GM18867 (cell line): ENCODE measurements around the gene GNG7.
"Not testable (repeated sequence)": the region's sequence is repeated elsewhere in the genome, so short reads cannot be mapped to it uniquely, and the experiment has no call there.

Experiments used
- ATAC-seq: cut with Tn5 transposase; IDR thresholded peaks from one replicate; pipeline ENCODE4 v1.9.1; 2021; ENCODE audit warnings: mild to moderate bottlenecking, moderate library complexity; ENCODE audit not compliant: unreplicated experiment

The GNG7 gene

DNA sequence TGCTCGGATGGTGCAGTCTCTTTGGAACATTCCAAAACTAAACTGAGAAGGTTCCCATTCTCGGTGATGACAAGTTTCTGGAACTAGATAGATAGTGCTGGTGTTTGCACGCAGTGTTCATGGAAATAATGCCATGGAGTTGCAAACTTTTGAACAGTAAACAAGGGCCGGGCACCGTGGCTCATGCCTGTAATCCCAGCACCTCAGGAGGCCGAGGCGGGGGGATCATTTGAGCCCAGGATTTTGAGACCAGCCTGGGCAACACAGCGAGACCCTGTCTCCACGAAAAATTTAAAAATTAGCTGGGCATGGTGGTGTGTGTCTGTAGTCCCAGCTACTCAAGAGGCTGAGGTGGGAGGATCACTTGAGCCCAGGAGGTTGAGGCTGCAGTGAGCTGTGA, 95.7 kb downstream of the GNG7 start:
- ATAC-seq: not testable (repeated sequence)

DNA sequence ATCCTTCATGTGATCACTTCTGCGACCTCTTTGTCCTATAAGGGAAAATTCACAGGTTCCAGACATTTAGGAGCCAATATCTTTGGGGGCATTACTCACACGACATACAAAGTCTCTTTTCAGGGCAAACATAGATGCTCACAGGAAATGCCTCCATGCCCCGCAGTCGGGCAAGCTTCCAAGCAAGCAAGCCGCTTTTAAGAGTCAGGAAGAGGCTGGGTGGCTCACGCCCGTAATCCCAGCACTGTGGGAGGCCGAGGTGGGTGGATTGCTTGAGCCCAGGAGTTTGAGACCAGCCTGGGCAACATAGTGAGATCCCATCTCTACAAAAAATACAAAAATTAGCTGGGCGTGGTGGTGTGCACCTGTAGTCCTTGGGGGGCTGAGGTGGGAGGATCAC, 96.6 kb downstream of the GNG7 start:
- not testable (repeated sequence) for ATAC-seq

DNA sequence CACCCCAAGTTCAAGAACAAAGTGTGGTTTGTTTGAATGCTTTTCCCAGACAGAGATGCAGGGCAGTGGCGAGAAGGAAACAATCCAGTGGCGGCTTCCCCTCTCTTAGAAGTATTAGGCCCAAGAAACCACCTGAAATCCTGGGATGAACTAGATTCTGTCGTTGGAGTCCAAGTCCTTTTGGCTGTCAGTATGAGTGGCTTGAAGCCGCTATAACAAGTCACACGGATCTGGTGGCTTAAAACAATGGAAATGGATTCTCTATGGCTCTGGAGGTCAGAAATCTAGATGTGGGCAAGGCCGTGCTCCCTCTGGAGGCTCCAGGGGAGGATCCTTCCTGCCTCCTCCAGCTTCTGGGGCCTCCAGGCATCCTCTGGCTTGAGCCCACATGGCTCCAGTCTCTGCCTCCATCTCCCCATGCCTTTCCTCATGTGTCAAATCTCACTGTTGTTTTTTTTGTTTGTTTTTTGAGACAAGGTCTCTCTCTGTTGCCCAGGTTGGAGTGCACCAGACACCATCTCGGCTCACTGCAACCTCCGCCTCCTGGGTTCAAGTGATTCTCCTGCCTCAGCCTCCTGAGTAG, 97.7 kb downstream of the GNG7 start:
- ATAC-seq: no peak

DNA sequence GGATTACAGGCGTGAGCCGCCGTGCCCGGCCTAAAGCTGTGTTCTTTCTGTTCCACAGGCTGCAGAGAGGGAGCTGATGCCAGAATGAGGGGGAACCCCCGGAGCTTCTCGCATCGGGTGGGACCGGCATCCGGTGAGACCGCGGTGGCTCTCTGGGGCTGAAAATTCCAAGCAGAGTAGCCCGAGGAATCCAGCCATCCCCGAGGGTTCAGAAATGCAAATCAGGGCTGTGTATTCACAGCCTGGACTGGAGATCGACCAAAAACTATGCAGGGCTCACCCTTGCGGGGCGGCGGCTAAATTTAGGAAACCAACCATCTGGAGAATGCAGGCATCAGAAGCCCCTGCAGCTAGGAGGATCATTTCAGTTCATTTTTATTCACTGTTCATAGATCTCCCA, 99.2 kb downstream of the GNG7 start:
- no peak for ATAC-seq

DNA sequence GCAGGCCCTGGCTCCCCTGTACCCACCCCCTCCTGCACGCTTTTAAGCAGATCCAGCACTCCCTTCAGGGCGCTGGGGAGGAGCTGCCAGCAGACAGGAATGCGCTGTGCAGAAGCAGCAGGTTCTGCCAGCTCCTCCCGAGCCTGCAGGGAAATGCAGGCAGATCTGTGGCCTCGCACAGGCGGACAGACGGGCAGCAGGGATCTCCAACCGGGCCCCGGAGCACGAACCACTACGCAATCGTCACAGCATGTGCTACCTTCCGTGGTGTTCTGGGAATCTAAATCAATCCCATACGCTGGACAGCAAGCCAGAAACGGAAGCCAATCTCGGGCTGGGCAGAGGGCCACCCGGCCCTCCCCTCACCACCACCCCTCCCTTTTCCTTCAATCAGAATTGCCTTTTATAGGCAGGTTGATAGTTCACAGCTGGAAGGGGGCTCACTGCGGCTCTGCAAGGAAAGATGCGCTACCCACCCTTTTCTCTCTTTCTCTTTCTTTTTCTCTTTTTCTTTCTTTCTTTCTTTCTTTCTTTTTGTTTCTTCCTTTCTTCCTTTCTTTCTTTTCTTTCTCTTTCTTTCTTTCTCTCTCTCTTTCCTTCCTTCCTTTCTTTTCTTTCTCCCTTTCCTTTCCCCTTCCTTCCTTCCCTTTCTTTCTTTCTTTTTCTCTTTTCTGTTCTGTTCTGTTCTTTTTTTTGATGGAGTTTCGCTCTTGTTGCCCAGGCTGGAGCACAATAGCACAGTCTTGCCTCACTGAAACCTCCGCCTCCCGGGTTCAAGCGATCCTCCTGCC, 99.9 kb downstream of the GNG7 start:
- no peak for ATAC-seq

DNA sequence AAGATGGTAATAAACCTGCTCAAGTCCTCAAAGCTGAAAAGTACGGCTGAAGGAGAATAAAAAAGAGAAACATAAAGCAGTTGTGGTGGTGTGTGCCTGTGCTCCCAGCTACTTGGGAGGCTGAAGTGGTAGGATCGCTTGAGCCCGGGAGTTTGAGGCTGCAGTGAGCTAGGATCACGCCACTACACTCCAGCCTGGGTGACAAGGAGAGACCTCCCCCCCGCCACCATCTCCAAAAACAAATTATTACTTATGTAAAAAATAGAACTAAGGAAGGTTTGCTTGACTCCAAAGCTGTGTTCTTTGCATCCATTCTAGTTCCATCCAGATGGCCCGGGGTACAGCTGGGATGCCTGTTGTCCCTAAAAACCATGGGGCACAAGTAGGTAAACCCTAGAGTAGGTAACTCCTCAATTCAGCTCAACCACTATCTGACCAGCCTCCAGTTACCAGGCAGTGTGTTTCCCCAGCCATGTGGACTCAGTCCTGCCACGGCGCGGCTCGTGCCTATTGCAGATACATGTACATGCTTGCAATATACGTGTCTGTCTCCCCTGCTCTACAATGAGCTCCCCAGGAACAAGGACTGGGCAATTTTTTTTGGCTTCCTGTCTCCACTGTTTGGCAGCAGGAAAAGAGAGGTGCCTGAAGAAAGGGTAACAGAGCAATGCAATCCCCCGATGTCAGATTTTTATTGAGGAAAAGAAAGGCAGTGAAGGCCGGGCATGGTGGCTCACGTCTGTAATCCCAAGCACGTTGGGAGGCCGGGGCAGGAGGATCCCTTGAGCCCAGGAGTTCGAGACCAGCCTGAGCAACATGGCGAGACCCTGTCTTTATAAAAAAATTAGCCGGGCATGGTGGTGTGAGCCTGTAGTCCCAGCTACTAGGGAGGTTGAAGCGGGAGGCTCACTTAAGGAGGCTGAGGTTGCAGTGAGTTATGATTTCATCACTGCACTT, 101.3 kb downstream of the GNG7 start:
- no peak for ATAC-seq

DNA sequence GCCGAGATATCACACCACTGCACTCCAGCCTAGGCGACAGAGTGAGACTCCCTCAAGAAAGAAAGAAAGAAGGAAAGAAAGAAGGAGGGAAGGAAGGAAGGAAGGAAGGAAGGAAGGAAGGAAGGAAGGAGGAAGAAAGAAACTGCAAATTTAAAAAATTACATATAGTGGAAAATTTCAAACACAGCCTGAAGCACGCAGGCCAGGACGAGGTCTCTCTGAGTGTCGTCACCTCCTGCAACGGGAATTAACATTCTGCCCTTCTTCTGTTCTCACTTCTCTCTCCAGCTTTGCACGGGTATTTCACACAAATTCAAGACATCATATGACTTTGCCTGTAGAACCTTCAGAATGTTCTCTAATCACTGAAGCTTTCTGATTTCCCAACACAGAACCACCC, 108.2 kb downstream of the GNG7 start:
- no peak for ATAC-seq

DNA sequence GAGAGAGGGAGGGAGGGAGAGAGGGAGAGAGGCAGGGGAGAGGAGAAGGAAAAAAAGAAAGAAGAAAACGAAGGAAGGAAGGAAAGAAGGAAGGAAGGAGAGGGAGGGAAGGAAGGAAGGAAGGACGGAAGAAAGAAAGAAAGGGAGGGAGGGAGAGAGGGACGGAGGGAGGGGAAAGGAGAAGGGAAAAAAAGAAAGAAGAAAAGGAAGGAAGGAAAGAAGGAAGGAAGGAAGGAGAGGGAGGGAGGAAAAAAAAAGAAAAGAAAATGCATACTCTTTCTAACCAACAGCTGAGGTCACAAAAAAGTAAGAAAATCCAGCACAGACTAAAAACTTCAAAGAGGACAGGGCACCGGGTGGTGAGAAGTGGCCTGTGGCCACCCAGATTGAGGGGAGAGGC, 109.7 kb downstream of the GNG7 start:
- no peak for ATAC-seq

DNA sequence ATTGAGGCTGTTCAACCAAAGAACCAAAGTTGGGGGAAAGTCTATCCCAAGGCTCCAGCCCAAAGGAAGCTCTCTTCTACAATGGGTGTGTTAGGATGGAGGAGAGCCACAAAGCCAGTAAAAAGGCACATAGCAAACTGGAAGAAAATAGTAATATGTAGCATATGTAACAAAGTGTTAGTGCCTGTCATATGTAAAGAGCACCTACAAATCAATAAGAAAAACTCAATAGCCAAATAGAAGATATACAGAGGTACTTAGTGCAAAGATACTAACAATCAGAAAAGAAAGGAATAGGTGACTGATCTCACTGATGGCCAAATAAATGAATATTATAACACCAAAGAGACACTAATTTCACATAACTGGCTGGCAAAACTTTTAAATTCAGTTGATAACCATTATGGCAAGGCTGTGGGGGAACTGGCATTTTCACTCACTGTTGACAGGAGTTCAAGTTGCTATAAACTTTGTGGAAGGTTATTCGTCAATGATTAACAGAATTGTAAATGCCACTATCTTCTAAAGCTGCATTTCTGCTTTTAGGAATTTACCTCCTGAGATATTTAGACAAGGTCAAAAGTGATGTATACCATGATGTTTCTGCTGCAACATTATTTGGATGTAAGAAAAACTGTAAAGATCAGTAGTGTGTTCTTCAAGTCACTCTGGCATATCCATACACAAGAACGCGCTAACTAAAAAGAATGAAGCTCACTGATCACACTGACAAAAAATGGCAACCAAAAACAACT, 110.8 kb downstream of the GNG7 start:
- ATAC-seq: no peak

DNA sequence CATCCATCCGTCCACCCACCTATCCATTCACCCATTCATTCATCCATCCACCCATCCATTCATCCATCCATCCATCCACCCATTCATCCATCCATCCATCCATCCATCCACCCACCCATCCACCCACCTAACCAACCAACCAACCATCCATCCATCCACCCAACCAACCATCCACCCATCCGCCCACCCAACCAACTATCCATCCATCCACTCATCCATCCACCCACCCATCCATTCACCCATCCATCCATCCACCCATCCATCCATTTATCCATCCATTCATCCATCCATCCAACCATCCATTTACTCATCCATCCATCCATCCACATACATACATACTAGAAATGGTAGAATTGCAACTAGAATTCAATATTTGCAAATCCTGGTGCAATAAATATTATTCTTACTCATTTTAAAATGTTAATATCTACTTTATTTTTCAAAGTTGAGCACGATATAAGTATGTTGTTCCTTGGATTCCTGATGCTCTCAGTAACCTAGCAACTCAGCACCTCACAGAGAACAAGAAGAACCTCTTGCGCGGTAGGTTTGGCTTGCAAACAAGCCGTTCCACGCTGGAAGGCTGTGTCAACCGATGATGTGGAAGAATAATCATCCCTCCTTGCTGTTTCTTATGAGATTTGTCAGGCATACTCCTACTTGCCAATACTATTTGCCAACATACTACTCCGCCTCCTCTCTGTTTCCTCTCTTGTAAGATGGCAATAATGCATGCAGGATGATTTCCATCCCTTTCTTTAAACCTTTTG, 111.7 kb downstream of the GNG7 start:
- no peak for ATAC-seq

DNA sequence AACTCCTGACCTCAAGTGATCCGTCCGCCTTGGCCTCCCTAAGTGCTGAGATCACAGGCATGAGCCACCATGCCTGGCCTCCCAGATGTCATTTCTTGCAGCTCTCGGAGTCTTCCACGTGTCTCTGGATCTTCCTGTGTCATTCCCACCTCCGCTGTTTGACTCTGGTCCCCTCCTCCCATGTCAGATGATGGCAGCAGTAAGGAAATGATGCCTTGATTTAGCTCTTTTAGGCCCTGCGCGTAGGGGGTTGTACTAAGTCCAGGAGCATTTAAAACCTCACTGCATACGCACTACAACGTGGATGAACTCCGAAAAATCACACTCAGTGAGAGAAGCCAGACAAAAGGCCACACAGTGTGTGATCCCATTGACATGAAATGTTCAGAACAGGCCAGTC, 113.1 kb downstream of the GNG7 start:
- no peak for ATAC-seq

DNA sequence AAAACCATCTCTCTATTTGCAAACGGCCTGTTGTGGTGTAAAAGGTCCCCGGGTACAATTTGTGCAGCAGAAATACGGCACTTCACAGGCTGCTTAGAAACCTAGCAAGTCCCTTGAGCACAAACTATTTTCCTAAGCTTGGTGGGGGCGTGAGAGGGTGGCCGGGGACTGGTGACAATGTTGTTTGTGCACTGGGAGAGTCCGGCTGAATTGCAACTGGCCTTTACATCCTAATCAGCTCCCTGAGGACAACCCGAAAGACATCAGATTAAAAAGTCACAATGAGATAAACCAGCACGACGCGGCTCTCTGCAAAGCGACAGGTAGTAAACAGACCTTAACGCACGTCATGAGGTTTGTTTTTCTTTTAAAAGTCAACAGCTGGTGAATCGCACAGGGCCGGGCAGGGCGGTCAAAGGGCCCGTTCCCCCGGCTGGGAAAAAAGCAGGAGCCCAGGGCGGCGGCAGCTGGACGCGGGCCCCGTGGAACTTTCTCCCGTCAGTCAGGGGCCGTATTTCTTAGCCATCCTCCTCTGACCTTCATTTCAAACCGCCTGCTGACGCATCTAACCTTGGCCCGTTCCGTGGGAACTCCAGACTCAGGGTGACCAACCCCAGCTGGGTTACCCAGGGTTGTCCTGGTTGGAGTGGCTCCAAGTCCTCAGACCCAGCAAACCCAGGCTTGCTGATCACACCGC, 114.3 kb downstream of the GNG7 start:
- ATAC-seq: no peak

DNA sequence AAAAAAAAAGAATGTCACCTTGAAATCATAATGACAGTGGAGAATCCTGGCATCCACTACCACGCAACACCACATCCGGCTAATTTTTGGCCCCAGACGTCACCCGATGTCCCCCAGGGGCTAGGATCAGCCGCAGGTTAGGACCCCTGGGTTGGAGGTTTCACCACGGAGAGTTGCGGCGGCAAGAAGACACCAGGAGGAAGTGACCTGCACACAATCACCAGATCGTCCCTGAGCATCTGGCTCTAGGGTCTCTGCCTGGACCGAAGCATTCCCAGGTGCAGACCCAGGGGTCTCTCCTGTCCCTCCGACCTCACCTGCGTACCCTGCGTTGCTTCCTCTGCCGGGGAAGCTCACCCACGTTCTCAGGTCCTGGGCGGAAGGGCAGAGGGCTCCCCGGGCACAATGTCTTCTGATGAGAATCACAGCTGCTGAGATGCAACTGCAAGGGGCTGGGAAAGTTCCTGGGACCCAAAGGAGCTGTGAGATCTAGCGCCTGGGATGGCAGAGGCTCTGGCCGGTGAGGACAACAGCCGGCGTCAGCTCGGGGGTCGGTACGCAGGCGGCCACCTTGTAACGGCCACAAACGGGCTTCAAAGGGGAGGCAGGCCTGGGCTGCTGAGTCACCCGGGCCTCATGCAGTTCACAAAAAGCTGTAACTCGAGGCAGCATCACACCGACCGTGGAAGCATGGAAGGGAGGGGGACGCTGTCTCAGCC, 115.3 kb downstream of the GNG7 start:
- ATAC-seq: no peak

DNA sequence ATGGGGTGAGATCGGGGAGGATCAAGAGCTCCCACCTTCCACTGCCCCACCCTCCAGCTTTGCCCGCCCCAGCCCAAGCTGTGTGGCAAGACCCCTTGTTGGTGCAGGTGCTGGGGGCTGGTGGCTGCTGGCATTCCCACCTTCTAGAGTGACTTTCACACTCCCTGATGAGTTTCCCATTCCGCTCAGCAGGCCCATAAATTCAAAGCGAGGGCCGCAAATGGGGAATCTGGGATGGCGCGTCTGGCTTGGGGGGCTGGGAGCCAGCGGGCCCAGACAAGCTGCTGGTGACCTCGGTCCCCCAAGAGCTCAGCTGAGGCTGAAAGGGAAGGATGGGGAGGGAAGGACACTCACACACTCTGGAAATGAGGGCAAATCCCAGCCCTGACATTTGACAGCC, 116.3 kb downstream of the GNG7 start:
- no peak for ATAC-seq

DNA sequence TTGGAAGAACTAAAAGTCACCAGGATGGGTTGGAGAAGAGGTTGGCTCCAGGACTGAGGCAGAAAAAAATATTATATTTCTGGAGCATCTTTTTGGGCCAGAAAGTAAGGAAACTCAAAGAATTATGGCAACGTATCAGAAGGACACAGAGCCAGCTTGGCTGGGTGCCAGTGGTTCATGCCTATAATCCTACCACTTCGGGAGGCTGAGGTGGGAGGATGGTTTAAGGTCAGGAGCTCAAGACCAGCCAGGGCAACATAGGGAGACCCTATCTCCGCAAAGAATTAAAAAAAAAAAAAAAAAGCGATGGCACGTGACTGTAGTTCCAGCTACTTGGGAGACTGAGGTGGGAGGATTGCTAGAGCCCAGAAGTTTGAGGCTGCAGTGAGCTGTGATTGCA, 118.5 kb downstream of the GNG7 start:
- ATAC-seq: no peak

DNA sequence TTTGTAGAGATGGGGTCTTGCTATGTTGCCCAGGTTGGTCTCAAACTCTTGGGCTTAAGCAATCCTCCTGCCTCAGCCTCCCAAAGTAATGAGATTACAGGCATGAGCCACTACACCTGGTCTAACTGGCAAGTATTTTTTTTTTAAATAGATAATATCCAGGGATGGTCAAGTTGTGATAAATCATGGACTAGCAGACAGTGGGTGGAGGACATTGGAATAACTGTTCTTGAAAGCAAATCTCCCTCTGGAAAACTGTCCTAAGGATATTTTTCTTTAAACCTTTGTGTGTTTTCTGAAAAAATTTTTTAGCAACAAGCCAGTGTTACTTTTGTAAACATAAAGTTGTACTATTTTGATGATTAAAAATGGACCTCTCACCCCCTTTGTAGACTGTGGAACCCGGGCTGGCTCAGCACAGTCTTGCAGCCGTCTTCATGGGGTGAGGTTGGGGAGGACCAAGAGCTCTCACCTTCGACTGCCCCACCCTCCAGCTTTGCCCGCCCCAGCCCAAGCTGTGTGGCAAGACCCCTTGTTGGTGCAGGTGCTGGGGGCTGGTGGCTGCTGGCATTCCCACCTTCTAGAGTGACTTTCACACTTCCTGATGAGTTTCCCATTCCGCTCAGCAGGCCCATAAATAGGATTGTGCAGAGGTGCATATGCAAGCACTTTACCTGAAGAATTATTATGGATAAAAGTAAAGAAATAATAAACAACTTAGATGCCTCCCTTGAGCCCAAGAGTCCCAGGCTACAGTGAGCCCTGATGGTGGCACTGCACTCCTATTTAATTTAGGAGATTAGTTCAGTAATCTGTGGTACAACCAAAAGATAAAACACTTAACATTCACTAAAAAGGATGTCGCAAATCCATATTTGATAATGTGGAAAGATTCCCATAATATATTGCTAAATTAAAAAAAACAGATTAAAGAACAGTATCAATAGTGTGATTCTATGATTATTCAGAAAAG, 119.2 kb downstream of the GNG7 start:
- no peak for ATAC-seq

DNA sequence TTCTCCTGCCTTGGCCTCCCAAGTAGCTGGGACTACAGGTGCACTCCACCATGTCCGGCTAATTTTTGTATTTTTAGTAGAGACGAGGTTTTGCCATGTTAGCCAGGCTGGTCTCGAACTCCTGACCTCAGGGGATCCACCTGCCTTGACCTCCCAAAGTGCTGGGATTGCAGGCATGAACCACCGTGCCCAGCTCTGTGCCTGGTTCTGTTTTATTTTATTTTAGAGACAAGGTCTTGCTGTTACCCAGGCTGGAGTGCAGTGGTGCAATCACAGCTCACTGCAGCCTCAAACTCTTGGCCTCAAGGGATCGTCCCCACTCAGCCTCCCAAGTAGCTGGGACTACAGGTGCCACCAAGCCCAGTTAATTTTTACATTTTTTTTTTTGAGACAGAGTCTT, 122.1 kb downstream of the GNG7 start:
- ATAC-seq: not testable (repeated sequence)
